Muscle of leg (tissue), 11 donors: ENCODE measurements around the gene CENPA. TPM values are rescaled to one million over a fixed set of nuclear protein-coding genes. Genes with fewer than 3 reads are reported as not detected.
"Not testable (repeated sequence)": the region's sequence is repeated elsewhere in the genome, so short reads cannot be mapped to it uniquely, and the experiment has no call there.

Source experiments
- DNase-seq: peaks from one replicate; pipeline ENCODE4 v3.0.0; 2013
- H3K27ac ChIP-seq: one replicate; pipeline ENCODE4 v1.5.1; 2013; ENCODE audit warnings: mild to moderate bottlenecking, low read length, control low read depth
- H3K27me3 ChIP-seq: one replicate; pipeline ENCODE4 v1.6.1; 2013; ENCODE audit warnings: low read length; ENCODE audit not compliant: control insufficient read depth, insufficient read depth
- H3K36me3 ChIP-seq: one replicate; pipeline ENCODE4 v1.6.1; 2013; ENCODE audit warnings: low read length; ENCODE audit not compliant: control insufficient read depth, insufficient read depth
- H3K4me1 ChIP-seq: one replicate; pipeline ENCODE4 v1.6.1; 2013; ENCODE audit warnings: low read length; ENCODE audit not compliant: control insufficient read depth, insufficient read depth
- H3K4me3 ChIP-seq: one replicate; pipeline ENCODE4 v1.5.1; 2013; ENCODE audit warnings: low read length, control low read depth
- H3K9me3 ChIP-seq: replicated peaks from 2 replicates; pipeline ENCODE4 v1.6.1; 2013; ENCODE audit warnings: low read depth, low read length; ENCODE audit not compliant: control insufficient read depth
- WGBS: methylation state at CpG from one replicate; pipeline ENCODE4 v1.1.5; 2013; ENCODE audit warnings: missing lambda C conversion rate; ENCODE audit not compliant: insufficient coverage; 5-methylcytosine and 5-hydroxymethylcytosine counted together
- polyA plus RNA-seq, 8 donors: library from polyadenylated mRNA; unstranded; fragments of 120-200 nt; gene quantifications; one replicate each; pipeline versions ENCODE4 v1.2.1 to v1.2.3, GENCODE V29; 2013; ENCODE audit warnings: inconsistent platforms in 1 of 8, low replicate concordance in 1 of 8; ENCODE audit not compliant: insufficient read length in 8 of 8, insufficient read depth in 1 of 8
- total RNA-seq: library from RNA; stranded (reverse); fragments of 120-200 nt; gene quantifications from one replicate; pipeline ENCODE4 v1.2.4, GENCODE V29; 2013

Gene CENPA
- total and polyA plus RNA-seq, 9 donors: 4.3 to 10.8 (median 8.4) TPM

DNA sequence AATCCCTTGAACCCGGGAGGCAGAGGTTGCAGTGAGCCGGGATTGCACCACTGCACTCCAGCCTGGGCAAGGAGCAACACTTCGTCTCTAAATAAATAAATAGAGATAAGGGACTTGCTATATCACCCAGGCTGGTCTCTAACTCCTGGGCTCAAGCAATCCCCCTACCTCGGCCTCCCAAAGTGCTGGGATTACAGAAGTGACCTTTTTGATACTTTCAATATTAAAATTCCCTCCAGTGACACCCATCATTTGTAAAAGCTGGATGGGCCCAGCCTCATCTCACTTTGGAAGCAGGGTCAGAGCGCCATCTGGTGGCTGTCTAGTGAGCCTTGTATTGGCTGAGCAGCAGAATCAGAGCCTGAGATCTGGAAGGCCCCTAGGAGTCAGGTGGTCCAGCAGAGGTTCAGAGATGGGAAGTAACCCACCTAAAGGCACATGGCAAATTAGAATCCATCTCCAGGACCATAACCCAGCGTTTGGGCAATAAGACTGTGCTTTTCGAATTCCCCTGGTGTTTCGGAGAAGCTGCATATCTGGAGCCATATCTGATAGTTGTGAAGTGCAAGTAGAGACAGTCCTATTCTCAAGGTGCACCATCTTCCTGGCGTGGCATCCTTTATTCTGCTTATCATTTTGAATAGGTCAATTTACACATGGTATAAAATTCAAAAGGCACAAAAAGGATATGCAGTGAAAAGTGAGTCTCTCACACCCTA is 40.1 kb upstream of the CENPA start:
- peak; percentile 84 for DNase-seq
- WGBS: 20% methylated on average over 3 of the region's 9 CpGs
- peaks cover 3% of the 10 kb centered on the region for H3K27me3 ChIP-seq
- H3K27ac ChIP-seq: no peak overlapping the region
- no peak overlapping the region for H3K4me3 ChIP-seq
- H3K36me3 ChIP-seq: no peaks in the 10 kb centered on the region
- H3K9me3 ChIP-seq: no peaks in the 10 kb centered on the region
- peaks cover 19% of the 10 kb centered on the region for H3K4me1 ChIP-seq

DNA sequence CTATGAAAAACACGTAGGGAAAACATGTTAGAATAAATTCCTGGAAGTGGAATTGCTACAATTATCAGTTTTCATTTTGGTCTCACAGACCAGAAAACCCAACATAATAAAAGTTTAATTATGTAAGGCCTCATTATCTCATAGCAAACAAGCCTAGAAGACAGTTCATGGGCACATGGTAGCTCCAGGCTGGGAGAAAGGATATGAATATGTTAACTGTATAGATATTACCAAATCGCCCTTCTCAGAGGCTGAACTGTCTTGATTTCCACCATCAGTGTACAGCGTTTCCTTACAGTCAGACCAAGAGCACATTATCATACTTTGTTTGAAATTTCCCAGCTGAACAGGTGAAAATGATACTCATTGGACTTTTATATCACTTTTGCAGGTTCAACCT is 38.9 kb upstream of the CENPA start:
- H3K36me3 ChIP-seq: no peaks in the 10 kb centered on the region
- DNase-seq: no peak
- no CpG with 5 or more reads among the region's 3 CpGs for WGBS
- no peak overlapping the region for H3K4me3 ChIP-seq
- peaks cover 7% of the 10 kb centered on the region for H3K4me1 ChIP-seq
- no peaks in the 10 kb centered on the region for H3K9me3 ChIP-seq
- H3K27me3 ChIP-seq: peaks cover 3% of the 10 kb centered on the region
- no peak overlapping the region for H3K27ac ChIP-seq

DNA sequence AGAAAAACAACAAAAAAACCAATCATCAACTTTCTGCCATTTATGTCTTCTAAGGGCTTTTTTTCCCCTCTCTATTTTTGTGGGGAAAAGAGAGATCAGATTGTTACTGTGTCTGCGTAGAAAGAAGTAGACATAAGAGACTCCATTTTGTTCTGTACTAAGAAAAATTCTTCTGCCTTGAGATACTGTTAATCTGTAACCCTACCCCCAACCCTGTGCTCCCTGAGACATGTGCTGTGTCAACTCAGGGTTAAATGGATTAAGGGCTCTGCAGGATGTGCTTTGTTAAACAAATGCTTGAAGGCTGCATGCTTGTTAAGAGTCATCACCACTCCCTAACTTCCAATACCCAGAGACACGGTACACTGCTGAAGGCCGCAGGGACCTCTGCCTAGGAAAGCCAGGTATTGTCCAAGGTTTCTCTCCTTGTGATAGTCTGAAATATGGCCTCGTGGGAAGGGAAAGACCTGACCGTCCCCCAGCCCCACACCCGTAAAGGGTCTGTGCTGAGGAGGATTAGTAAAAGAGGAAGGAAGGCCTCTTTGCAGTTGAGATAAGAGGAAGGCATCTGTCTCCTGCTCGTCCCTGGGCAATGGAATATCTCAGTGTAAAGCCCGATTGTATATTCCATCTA is 36.0 kb upstream of the CENPA start:
- not testable (repeated sequence) for H3K9me3 ChIP-seq, H3K4me1 ChIP-seq, H3K36me3 ChIP-seq, DNase-seq, H3K4me3 ChIP-seq, H3K27ac ChIP-seq, H3K27me3 ChIP-seq
- WGBS: no CpG with 5 or more reads among the region's 8 CpGs

DNA sequence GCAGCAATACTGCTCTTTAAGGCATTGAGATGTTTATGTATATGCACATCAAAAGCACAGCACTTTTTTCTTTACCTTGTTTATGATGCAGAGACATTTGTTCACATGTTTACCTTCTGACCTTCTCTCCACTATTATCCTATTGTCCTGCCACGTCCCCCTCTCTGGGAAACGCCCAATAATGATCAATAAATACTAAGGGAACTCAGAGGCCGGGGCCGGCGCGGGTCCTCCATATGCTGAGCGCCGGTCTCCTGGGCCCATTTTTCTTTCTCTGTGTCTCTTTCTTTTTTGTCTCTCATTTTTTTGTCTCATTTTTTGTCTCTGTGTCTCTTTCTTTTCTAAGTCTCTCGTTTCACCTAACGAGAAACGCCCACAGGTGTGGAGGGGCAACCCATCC is 35.4 kb upstream of the CENPA start:
- not testable (repeated sequence) for H3K4me1 ChIP-seq, H3K4me3 ChIP-seq, DNase-seq, H3K27me3 ChIP-seq, H3K36me3 ChIP-seq, H3K9me3 ChIP-seq, H3K27ac ChIP-seq
- WGBS: 60% methylated on average over 10 of the region's 11 CpGs

DNA sequence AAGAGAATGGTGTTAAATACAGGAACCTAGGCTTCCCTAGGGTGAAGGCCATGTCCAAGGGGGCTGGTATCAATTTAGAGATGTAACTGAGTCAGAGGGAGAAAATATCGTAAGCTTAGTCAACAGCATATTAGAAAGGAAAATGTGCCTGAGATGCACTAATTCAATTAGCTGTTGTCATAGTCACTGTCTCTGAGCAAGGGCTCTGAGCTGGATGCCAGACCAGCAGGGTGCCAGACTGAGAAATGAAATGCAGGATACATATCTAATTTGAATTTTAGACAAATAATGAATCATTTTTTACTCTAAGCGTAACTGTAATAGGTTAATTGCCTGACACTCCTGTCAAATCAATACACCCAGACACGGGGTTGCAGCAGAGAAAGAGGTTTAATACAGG is 33.2 kb upstream of the CENPA start:
- Histone ChIP-seq H3K27me3 (peaks cover 3% of the 10 kb centered on the region), H3K9me3 (no peaks in the 10 kb centered on the region), H3K27ac (no peak overlapping the region), H3K4me3 (no peak overlapping the region), H3K4me1 (no peaks in the 10 kb centered on the region), H3K36me3 (no peaks in the 10 kb centered on the region)
- no peak for DNase-seq
- WGBS: no CpG with 5 or more reads among the region's 3 CpGs

DNA sequence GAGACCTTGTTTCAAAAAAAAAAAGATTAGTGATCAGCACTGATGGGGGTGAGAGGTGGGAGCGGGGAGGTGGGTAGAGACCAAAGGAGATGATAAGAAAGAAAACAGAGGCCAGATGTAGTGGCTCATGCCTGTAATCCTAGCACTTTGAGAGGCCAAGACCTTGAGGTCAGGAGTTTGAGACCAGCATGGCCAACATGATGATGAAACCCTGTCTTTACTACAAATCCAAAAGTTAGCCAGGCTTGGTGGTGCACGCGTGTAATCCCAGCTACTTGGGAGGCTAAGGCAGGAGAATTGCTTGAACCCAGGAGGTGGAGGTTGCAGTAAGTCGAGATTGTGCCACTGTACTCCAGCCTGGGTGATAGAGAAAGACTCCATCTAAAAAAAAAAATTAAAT is 31.3 kb upstream of the CENPA start:
- H3K4me1 ChIP-seq: peaks cover 5% of the 10 kb centered on the region
- H3K9me3 ChIP-seq: no peaks in the 10 kb centered on the region
- DNase-seq: no peak
- H3K4me3 ChIP-seq: no peak overlapping the region
- H3K27ac ChIP-seq: no peak overlapping the region
- H3K36me3 ChIP-seq: no peaks in the 10 kb centered on the region
- peaks cover 3% of the 10 kb centered on the region for H3K27me3 ChIP-seq
- WGBS: 100% methylated on average over 1 of the region's 4 CpGs

DNA sequence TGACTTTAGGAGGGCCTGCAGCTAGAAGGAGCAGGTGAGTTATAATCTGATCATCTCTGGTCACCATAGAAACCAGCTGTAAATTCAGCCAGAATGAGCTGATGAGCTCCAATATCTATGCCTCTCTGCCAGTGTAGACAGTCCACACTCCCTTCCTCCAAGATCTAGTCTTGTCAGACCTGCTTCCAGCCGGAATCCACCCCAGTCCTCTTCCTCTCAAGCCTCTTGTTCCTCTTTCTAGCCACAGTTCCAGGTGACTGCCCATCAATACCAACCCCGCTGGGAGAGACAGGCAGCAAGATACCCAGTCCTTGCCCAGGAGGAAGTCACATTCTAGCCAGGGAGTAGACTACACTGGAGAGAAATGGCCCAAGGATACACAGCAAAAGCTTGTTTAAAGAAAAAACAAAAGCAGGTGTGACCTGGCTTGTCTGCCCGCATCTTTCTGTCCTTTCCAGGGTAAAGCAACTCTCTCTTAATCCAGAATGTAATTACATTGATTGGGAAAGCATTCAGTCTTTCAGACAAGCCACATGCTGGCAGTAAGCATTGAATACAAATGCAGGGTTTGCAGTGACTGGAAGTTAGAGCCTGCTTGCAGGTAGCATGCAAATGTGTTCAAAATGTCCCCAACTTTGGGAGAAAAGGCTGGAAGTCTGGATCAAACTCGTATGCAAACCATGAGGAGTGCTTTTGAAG is 30.7 kb upstream of the CENPA start:
- WGBS: 41% methylated on average over 3 of the region's 4 CpGs
- Histone ChIP-seq H3K4me1 (peaks cover 5% of the 10 kb centered on the region), H3K27me3 (peaks cover 3% of the 10 kb centered on the region), H3K4me3 (no peak overlapping the region), H3K36me3 (no peaks in the 10 kb centered on the region), H3K27ac (no peak overlapping the region), H3K9me3 (no peaks in the 10 kb centered on the region)
- DNase-seq: no peak

DNA sequence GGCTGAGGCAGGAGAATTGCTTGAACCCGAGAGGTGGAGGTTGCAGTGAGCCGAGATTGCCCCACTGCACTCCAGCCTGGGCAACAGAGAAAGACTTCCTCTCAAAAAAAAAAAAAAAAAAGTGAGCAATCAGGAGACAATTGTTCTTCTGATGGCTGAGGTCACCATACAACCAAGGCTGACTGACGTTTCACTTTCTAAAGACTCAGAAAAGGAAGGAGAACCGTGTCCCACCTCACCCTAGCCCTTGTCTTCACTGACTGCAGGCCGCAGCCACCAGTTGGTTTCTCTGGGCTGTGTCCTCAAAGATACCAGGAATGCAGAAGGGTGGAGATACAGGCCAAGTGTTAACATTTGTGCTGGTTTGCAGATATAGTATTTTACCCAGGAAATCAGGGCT is 29.5 kb upstream of the CENPA start:
- no peak overlapping the region for H3K27ac ChIP-seq
- peaks cover 3% of the 10 kb centered on the region for H3K27me3 ChIP-seq
- WGBS: 93% methylated on average over 2 of the region's 5 CpGs
- H3K4me1 ChIP-seq: peaks cover 5% of the 10 kb centered on the region
- no peaks in the 10 kb centered on the region for H3K36me3 ChIP-seq
- H3K9me3 ChIP-seq: no peaks in the 10 kb centered on the region
- no peak overlapping the region for H3K4me3 ChIP-seq
- DNase-seq: no peak

DNA sequence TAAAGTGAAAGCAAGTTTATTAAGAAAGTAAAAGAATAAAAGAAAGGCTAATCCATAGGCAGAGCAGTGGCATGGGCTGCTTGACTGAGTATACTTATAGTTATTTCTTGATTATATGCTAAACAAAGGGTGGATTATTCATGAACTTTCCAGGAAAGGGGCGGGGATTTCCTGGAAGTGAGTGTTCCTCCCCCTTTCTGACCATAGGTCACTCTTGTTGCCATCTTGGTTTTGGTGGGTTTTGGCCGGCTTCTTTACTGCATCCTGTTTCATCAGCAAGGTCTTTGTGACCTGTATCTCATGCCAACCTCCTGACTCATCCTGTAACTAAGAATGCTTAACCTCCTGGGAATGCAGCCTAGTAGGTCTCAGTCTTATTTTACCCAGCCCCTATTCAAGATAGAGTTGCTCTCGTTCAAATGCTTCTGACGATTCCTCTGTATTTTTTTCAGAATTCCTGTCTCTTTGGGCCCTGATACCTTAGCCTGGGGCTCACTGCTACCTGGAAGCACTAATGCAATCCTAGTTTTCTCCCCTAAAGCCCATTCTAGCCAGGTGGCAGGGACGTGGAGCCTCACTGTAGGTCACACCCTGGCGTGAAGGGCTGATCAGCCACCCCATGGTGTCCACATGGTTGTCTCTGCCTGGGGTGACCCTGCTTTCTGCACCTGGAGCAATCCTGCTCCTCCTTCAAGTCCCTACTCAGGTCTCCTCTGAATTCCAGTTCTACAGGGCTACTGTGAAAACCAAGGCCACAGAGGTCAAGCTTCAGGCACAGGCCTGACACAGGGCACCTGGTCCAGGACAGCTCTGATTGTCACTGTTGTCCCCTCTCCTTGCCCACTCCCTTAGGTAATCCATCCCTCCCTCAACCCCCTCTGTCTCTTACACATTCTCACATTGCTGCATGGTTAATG is 27.7 kb upstream of the CENPA start:
- Histone ChIP-seq H3K4me1 (peaks cover 5% of the 10 kb centered on the region), H3K36me3 (no peaks in the 10 kb centered on the region), H3K9me3 (no peaks in the 10 kb centered on the region), H3K4me3 (no peak overlapping the region), H3K27me3 (peaks cover 3% of the 10 kb centered on the region), H3K27ac (peak overlapping the region; percentile 20)
- no peak for DNase-seq
- WGBS: 47% methylated on average over 5 of the region's 6 CpGs
